Lung microvascular endothelial cell (primary cell): Measurements from ENCODE around the gene PLXNA1. TPM values are rescaled to one million over a fixed set of nuclear protein-coding genes. Genes with fewer than 3 reads are reported as not detected.

Experiments
- DNase-seq, 2 donors: peaks; one replicate each; pipeline versions ENCODE4 v3.0.0 to v3.0.0-alpha.2; 2010; ENCODE audit warnings: low read depth in 2 of 2
- total RNA-seq: library from RNA; depleted of rRNA; stranded (reverse); fragments of >200 nt; gene quantifications from 2 replicates; pipeline ENCODE4 v1.2.1, GENCODE V29; 2014

The PLXNA1 gene
- total RNA-seq, 1 donor from 2014 or later, result 15.1 TPM

DNA sequence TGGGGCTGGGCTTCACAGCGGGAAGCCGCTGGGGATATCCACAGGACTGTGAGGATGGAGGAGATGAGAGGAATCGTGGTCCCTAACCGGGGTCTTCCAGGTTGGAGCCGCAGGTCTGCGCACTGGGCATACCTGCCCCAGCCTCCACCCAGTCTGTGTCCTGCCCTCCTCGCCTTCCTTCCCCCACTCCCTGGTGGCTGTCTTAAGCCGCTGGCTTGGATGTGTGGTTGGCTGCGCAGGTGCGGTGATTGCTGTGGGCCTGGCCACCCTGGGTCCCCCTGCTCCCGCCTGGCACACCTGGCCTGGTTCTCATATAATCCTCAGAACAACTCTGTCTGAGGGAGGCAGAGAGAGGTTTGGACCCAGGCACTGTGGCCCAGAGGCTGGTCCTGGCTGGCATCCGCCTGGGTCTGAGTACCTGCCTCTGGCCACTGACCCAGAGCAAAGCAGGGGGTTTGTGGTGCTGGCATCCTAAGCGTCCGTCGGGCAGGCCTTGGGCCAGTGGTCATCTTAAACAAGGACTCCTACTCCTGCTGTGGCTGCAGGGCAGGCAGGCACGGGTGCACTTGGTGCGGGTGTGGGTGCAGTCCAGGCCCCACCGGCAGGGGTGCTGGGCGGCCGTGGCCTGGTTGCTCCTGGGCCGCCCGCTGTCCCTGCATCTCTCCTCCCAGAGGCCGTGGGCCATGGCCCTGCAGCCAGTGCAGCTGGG lies 18.7 kb downstream of the PLXNA1 start:
- DNase-seq, result no peak

DNA sequence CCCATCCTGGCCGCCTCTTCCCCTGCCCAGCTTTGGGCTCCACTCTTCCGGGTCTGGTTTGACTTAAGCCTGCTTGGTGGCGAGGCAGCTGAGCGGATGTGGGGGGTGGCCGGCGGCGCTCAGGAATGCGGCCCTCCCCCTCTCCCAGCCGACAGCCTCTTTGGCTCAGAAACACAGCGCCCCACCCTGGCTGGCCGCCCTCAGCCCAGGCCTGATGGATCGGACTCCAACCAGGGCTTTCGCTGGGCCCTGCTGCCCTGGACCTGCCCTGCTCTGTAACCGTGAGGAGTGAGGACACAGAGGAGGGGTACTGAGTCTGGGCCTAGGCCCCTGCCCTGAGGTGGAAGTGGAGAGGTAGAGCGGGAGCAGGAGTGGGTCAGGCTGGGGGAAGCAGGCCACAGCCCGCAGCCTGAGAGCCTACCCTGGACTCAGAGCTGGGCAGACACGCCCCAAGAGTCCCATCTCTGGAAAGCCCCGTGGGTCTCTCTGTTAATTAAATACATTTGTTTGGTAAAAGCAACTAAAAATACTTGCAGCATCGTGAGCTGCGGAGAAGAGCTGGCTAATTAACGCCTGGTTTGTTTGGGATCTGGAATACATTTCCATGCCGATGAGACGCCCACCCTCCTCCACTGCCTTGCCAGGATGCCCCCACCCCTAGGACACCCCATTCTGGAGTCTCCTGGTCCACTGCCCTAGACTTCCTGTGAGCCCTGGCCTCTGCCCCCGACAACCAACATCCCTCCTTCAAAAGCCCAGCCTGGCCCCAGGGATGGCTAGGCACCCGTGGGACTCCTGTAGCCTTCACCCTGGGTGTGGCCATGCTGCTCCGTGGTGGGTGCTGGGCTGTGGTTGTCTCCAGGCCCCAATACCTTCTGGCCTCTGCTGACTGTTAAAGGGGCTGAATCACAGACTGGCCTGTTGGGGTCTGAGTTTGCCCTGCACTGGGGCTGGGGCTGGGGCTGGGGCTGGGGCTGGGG lies 19.6 kb downstream of the PLXNA1 start:
- DNase-seq, result peak; percentile 89 to 90

DNA sequence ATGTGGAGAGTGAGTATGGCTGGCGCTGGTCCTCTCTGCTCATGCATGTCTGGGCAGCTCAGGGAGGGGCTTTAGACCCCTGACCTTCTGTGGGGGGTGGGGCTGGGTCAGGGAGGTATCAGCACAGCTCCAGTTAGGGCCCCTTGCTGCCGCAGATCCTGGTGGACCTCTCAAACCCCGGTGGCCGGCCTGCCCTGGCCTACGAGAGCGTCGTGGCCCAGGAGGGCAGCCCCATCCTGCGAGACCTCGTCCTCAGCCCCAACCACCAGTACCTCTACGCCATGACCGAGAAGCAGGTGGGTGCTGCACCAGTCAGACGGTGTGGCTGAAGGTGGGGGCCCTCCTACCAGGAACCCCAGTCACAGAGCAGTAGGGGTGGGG lies 20.2 kb downstream of the PLXNA1 start:
- DNase-seq, result no peak

DNA sequence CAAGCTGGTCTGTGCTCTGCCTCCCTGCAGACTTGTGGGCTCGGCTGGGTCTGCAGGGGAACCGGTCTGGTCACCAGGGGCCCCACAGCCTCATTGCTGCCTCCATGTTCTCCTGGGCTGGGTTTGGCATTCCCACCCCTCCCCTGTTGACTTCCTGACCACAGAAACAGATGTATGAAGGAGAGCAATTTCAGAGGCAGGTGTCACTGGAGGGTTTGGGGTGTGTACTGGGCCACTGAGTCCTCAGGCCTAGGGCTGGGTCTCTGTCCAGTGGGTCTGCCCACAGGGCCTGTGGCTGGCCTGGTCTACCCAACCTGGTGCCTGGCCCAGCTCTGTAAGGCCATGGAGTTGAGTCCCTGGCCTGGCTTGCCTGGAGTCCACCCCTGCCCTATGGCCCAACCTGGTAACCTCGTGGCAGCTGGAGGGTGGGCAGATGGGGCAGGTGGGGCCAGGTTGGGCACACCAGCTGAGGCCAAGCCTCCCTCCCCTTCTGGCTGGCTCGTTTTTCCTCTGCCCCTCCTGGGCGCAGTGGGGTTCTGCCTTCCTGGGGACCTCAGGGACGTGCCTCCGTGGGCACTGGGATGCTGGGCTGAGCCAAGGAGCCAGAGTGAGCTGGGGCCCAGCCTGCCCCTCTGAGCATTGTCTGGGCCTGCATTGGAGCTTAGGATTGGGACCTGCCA lies 20.8 kb downstream of the PLXNA1 start:
- DNase-seq, result no peak

DNA sequence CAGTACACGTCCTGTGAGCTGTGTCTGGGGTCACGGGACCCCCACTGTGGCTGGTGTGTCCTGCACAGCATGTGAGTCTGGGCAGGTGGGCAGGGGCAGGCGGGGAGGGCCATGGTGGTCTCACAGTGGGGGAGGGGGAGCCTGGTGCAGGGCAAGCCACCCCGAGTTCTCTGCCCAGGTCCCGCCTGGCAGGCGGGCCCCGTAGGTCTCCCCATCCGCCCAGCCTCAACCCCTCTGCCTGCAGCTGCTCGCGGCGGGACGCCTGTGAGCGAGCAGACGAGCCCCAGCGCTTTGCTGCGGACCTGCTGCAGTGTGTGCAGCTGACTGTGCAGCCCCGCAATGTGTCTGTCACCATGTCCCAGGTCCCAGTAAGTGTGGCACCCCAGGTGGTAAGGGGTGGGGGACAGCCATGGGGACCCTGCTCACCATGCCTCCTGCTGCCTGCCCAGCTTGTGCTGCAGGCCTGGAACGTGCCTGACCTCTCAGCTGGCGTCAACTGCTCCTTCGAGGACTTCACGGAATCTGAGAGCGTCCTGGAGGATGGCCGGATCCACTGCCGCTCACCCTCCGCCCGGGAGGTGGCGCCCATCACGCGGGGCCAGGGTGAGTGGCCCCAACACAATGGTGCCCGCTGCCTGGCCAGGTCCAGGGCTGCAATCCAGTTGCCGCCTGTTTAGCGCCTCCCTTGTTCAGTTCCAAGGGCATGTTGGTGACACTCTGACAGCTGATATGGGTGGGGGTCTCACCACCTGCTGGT lies 21.9 kb downstream of the PLXNA1 start:
- no peak for DNase-seq

DNA sequence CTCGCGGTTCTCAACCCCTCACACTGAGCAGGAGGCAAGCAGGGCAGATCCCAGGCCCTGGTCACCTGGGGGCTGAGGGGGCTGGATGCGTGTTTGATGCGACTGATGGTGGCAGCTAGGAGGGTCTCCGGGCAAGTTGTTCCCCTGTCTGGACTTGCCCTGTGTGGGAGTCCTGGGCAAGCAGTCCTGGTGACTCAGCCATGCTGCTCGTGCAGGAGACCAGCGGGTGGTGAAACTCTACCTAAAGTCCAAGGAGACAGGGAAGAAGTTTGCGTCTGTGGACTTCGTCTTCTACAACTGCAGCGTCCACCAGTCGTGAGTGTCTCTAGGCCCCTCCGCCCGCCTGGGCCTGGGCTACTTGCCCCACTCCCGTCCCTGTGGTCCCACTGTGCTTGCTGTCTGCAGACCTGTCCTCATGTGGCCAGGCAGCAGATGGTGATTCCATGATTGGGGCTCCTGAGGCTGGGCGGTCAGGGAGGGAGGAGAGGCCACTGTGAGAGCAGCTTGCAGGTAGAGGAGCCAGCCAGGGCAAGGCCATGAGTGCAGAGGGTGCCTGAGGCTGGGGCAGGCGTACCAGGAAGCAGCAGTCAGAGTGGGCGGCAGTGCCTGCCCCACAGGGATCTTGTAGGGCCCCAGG lies 23.1 kb downstream of the PLXNA1 start:
- no peak for DNase-seq

DNA sequence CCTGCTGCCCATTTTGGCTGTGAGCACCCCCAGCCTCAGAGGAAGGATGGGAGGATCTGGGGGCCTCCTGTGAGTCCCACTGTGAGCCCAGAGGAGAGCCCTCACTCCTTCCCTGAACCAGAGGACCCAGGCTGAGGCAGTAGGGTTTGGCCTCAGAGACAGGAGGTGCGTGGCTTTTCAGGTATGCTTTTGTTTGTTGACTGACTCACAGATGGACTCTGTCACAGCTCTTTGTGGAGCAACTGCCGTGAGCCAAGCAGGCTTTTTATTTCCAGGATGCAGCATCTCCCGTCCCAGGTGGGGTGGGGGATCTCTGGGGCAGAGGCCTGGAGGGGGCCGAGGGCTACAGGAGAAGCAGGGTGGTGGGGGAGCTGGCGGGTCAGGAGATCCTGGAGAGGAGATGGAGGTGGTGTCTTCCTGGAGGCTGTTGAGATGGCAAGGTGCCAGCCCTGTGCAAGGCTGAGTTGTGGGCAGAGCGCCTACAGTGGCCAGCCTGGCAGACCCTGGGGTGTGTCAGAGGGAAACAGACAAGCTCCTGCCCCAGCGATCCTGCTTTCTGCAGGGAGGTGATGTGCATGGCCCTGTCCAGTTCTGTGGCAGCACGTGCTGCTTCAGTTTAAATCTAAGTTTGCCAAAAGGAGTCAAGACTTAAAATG lies 24.0 kb downstream of the PLXNA1 start:
- DNase-seq, result peak in 1 of 2 donors; percentile 21

DNA sequence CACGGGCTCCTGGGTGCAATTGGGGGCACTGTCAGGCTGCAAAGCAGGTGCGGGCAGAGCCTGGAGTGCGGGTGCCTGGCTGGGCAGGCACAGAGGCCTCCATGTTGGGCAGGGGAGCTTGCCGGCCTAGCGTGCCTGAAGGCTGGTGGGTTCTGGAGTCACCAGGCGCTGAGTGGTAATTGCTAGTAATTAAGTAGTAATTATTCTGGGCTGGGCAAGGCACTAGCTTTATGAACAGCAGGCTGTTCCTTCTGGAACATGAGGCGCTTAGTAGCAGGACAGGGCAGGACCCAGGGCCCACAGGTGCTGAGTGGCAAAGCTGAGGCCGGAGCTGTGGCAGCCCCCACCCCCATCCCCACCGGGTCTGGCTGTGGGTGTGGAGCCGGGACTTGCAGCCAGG lies 25.3 kb downstream of the PLXNA1 start:
- no peak for DNase-seq

DNA sequence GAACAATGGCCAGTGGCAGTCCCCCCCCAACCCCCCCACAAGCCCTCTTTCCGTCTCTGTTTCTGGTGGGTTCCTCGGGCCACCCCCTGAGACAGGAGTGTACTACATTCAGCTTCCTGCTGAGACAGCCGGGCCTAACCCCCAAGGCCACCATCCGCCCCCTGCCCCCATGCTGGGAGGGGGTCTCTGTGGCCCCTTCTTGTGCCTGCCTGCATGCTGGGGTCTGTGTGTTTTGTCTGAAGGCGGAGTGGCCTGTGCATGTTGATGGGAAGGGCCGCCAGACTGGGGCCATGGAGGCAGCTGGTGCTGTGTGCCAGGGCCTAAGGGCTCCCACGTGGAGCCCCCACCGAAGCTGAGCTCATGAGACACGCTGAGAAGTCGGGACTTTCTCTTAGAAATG lies 26.6 kb downstream of the PLXNA1 start:
- DNase-seq, result no peak

DNA sequence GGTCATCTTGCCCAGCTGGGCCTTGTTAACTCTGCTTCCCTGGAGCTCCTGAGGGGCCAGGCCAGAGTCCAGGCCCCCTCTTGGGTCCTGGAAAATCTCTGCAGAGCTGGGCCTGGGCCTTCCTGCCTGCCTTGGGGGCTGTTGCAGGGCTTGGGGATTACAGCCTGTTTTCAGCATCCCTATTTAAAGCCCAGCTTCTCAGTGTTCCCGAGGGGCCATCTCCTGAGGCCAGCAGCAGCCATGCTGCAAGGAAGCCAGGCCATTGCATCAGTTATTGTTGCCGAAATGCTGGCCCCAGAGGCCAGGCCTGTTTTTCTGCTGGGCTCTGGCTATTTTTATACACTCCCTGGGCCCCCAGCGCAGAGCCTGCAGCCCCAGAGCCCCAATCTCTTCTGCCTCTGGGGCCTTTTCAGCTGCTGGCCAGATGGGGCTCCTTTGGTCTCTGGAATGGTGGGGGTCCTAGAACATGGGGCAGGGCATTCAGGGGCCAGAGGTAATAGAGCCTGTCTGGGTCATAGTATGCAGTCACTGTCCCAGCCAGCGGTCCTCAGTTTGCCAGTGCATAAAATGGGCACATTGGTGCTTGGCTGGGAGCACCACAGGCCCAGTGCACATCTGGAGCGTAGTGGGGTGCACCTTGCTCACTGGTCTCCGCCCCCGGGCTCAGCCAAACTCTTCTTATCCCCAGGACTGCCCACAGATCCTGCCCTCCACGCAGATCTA lies 28.5 kb downstream of the PLXNA1 start:
- no peak for DNase-seq

DNA sequence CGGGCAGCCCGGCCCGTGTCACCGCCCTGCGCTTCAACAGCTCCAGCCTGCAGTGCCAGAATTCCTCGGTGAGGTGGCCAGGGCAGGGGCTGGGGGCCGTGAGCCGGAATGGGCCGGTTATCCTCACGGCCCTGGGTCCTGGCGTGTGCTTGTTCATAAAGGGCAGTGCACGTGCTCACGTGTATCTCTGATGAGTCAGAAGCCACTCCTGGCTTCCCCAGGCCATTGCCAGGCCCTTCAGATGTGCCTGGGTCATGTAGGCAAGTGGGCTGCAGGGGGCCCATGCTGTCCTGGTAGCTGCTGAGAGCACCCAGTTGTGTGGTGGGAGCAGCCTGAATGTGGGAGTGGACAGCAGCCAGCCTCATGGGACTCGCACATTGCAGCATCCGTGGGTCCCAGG lies 29.2 kb downstream of the PLXNA1 start:
- DNase-seq, result no peak

DNA sequence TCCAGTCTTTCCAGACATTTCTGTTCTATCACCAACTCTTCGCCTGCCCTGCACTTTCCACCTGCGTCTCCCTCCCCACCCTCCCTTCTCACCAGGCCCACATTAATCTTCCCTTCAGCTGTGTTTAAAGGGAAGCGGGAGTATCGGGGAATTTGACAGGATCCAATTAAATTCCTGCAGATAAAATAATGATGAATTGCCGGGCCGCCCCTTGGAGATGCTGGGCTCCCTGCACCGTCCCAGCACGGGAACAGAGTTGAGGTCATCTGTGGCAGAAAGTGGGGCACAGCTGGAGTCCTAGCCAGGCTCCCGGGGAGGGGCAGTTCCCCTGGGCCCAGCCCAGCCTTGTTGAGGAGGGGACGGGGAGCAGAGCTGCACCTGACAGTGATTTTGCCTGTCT lies 30.3 kb downstream of the PLXNA1 start:
- no peak for DNase-seq

DNA sequence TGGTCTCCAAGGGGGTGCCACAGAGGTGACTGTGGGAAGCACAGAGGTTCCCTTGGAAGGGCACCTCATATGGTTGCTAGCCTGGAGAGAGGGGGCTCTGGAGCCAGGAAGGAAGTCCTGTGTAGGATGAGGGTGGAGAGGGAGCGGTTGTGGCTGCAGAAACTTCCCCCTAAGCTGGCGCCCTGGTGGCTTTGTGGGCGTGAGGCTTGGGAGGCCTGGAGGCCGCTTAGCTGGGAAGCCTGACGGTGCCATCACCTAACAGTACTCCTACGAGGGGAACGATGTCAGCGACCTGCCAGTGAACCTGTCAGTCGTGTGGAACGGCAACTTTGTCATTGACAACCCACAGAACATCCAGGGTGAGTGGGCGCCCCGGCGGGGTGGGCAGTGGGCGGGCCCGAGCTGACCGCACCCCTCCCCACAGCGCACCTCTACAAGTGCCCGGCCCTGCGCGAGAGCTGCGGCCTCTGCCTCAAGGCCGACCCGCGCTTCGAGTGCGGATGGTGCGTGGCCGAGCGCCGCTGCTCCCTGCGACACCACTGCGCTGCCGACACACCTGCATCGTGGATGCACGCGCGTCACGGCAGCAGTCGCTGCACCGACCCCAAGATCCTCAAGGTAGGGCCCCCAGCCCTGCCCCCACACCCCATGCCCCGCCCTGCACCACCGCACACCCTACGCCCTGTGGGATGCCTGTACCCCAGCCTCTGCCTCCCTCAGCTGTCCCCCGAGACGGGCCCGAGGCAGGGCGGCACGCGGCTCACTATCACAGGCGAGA lies 31.0 kb downstream of the PLXNA1 start:
- no peak for DNase-seq

DNA sequence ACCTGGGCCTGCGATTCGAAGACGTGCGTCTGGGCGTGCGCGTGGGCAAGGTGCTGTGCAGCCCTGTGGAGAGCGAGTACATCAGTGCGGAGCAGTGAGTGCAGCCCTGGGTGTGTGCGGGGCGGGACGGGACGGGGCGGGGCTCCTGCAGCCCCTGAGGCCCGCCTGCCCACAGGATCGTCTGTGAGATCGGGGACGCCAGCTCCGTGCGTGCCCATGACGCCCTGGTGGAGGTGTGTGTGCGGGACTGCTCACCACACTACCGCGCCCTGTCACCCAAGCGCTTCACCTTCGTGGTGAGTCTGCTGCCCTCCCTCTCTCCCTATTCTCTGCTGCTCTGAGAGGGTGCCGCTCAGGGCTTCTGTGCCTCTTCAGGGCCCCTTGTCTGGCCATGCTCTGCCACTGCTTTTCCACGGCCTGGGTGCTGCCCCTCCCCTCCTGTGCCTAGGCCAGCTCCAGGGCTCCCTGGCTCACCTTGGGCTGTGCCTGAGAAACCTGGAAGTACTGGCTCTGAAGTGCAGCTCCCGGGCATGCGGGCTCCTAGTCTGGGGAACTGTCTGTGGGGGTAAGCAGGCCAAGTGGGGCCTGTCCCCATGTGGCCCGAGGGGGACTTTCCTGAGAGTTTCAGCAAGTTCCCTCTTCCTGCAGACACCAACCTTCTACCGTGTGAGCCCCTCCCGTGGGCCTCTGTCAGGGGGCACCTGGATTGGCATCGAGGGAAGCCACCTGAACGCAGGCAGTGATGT lies 31.8 kb downstream of the PLXNA1 start:
- no peak for DNase-seq

DNA sequence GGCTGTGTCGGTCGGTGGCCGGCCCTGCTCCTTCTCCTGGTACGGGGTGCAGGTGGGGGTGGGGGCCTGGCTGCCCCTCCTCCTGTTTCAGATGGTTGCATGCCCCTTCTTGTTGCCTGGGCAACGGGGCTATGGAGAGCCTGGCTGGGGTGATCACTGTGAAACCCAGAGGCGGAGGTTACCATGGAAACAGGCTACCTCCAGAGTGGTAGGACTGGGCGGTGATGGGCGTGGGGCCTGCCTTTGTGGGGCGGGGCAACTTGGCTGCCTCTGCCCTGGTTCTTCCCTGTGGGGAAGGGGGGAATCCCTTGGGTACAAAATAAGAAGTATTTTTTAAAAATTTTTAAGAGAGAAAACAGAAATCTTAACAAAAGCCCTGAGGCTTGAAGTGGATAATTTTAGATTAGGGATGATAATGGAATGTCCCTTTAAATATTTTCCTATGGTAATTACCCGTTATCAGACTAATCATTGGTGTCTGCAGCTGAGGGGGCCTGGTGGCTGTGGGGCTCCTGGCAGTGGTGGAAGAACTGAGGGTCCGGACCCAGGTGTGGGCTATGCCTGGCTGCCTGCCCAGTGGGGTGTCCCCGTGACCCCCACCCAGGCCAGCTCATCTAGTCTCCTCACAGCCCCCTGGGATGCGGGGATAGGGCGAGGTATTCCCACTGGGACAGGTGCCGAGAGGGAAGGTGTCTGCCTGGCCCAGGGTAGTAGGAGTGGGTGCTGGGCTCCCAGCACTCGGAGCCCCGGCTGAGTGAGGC lies 32.5 kb downstream of the PLXNA1 start:
- no peak for DNase-seq

DNA sequence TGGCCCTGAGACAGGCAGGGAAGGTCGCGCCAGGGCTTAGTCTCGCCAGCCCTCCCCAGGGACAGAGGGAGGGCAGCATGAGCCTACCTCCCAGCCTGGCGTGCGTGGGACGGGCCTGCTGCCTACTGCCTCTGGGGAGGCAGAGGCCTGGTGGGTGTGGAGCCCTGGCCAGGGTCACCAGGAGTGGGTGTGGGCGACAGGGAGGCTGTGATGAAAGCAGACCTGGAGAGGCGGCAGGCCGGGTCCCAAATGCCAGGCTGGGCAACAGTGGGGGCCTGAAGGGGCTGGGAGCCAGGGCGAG lies 33.1 kb downstream of the PLXNA1 start:
- DNase-seq, result no peak

DNA sequence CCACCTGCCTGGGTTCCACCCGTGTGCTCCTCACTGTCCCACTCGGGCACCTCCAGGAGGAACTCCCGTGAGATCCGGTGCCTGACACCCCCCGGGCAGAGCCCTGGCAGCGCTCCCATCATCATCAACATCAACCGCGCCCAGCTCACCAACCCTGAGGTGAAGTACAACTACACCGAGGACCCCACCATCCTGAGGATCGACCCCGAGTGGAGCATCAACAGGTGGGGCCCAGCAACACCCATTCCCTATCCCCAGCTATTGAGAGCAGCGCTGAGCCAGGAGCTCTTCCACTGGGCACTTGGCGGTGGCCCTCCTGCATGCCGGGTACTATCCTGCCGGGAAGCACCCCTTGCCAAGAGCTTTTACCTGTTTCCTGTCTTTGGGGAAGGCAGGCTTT lies 33.5 kb downstream of the PLXNA1 start:
- no peak for DNase-seq

DNA sequence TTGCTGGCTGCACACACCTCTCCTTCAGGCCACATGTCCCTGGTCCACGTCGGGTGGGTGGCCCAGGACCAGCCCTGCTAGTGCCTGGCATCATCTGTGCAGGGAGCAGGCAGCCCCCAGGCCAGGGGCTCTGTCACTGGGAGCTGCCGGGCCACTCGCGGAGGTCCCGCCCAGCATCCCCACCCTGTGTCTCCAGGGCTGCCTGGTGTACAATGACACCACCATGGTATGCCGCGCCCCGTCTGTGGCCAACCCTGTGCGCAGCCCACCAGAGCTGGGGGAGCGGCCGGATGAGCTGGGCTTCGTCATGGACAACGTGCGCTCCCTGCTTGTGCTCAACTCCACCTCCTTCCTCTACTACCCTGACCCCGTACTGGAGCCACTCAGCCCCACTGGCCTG lies 34.3 kb downstream of the PLXNA1 start:
- DNase-seq, result no peak
